ENCODE data around the gene LIPG.

Gene LIPG

GRCh38 chr18:49546719-49547273, 15.1 kb upstream of the LIPG start:
- no peak for DNase-seq (ENCODE audit: low read depth in 2 of 2)

- DNase-seq (ENCODE audit: low read depth in 2 of 2): no peak
These were observed 14.2 kb upstream of the LIPG start for GRCh38 chr18:49547701-49548100.

- DNase-seq (ENCODE audit: low read depth in 2 of 2): peak in 1 of 2 experiments; percentile 17
These were observed 13.6 kb upstream of the LIPG start for GRCh38 chr18:49548229-49548636.

GRCh38 chr18:49550621-49551339, 11.1 kb upstream of the LIPG start:
- DNase-seq (ENCODE audit: low read depth in 2 of 2): no peak

GRCh38 chr18:49553003-49553402, 8.9 kb upstream of the LIPG start:
- no peak for DNase-seq (ENCODE audit: low read depth in 2 of 2)

GRCh38 chr18:49555641-49556040, 6.2 kb upstream of the LIPG start:
- DNase-seq (ENCODE audit: low read depth in 2 of 2): no peak

- no peak for DNase-seq (ENCODE audit: low read depth in 2 of 2)
These were observed 3.5 kb upstream of the LIPG start for GRCh38 chr18:49558356-49558755.

- DNase-seq (ENCODE audit: low read depth in 2 of 2): peak in 1 of 2 experiments; percentile 12
These were observed 2.4 kb upstream of the LIPG start for GRCh38 chr18:49559326-49559931.

GRCh38 chr18:49560277-49560623, 1.6 kb upstream of the LIPG start:
- DNase-seq (ENCODE audit: low read depth in 2 of 2): no peak

GRCh38 chr18:49560624-49561288, 1.1 kb upstream of the LIPG start:
- DNase-seq (ENCODE audit: low read depth in 2 of 2): no peak

- no peak for DNase-seq (ENCODE audit: low read depth in 2 of 2)
These were observed 748 bp downstream of the LIPG start for GRCh38 chr18:49562481-49563129.

GRCh38 chr18:49563130-49563540, 1.3 kb downstream of the LIPG start:
- no peak for DNase-seq (ENCODE audit: low read depth in 2 of 2)

- no peak for DNase-seq (ENCODE audit: low read depth in 2 of 2)
These were observed 2.1 kb downstream of the LIPG start for GRCh38 chr18:49563701-49564517.

- DNase-seq (ENCODE audit: low read depth in 2 of 2): no peak
These were observed 2.6 kb downstream of the LIPG start for GRCh38 chr18:49564518-49564834.

GRCh38 chr18:49565101-49565500, 3.2 kb downstream of the LIPG start:
- no peak for DNase-seq (ENCODE audit: low read depth in 2 of 2)

- DNase-seq (ENCODE audit: low read depth in 2 of 2): no peak
These were observed 3.8 kb downstream of the LIPG start for GRCh38 chr18:49565612-49566011.

GRCh38 chr18:49566217-49566770, 4.4 kb downstream of the LIPG start:
- DNase-seq (ENCODE audit: low read depth in 2 of 2): no peak

GRCh38 chr18:49566985-49567384, 5.1 kb downstream of the LIPG start:
- no peak for DNase-seq (ENCODE audit: low read depth in 2 of 2)

GRCh38 chr18:49569724-49570123, 7.9 kb downstream of the LIPG start:
- DNase-seq (ENCODE audit: low read depth in 2 of 2): no peak

GRCh38 chr18:49570836-49571235, 9.0 kb downstream of the LIPG start:
- no peak for DNase-seq (ENCODE audit: low read depth in 2 of 2)

GRCh38 chr18:49572611-49573345, 10.9 kb downstream of the LIPG start:
- DNase-seq (ENCODE audit: low read depth in 2 of 2): no peak
